Trophoblast cell (in vitro differentiated cells and primary cell): ENCODE results near the gene SPRYD7.
"Not testable (repeated sequence)": the region's sequence is repeated elsewhere in the genome, so short reads cannot be mapped to it uniquely, and the experiment has no call there.

Source experiments
- DNase-seq, 2 donors: peaks; one replicate each; pipeline ENCODE4 v3.0.0-alpha.2; 2016
- H2AFZ ChIP-seq: 2 replicates; pipeline ENCODE4 v1.6.1; 2013; ENCODE audit warnings: low read length, moderate library complexity, mild to moderate bottlenecking; ENCODE audit not compliant: insufficient read depth, poor library complexity
- H2AK5ac ChIP-seq: 2 replicates; pipeline ENCODE4 v1.6.1; 2013; ENCODE audit warnings: mild to moderate bottlenecking, low read length
- H2BK120ac ChIP-seq: 2 replicates; pipeline ENCODE4 v1.6.1; 2013; ENCODE audit warnings: low read length, mild to moderate bottlenecking, moderate library complexity; ENCODE audit not compliant: insufficient read depth, poor library complexity
- H2BK12ac ChIP-seq: 2 replicates; pipeline ENCODE4 v1.6.1; 2013; ENCODE audit warnings: mild to moderate bottlenecking, low read length, moderate library complexity
- H2BK5ac ChIP-seq: 2 replicates; pipeline ENCODE4 v1.6.1; 2013; ENCODE audit warnings: low read length, low read depth, moderate library complexity, mild to moderate bottlenecking; ENCODE audit not compliant: poor library complexity
- H3K14ac ChIP-seq: 2 replicates; pipeline ENCODE4 v1.6.1; 2013; ENCODE audit warnings: mild to moderate bottlenecking, low read length
- H3K18ac ChIP-seq: 2 replicates; pipeline ENCODE4 v1.6.1; 2013; ENCODE audit warnings: mild to moderate bottlenecking, low read length
- H3K23ac ChIP-seq: 2 replicates; pipeline ENCODE4 v1.6.1; 2013; ENCODE audit warnings: low read length
- H3K27ac ChIP-seq: 2 replicates; pipeline ENCODE4 v1.5.1; 2013; ENCODE audit warnings: low read depth, mild to moderate bottlenecking, inconsistent platforms, low read length, moderate library complexity
- H3K27me3 ChIP-seq: 2 replicates; pipeline ENCODE4 v1.6.1; 2013; ENCODE audit warnings: inconsistent platforms, mild to moderate bottlenecking, low read length, moderate library complexity; ENCODE audit not compliant: insufficient read depth
- H3K36me3 ChIP-seq, 2 experiments: 1 replicate in 1 of 2; 2 replicates in 1 of 2; pipeline ENCODE4 v1.6.1; 2013; ENCODE audit warnings: low read length in 2 of 2, mild to moderate bottlenecking in 2 of 2, moderate library complexity in 1 of 2; ENCODE audit not compliant: insufficient read depth in 2 of 2, control insufficient read depth in 1 of 2
- H3K4ac ChIP-seq: 2 replicates; pipeline ENCODE4 v1.6.1; 2013; ENCODE audit warnings: low read depth, mild to moderate bottlenecking, low read length, moderate library complexity
- H3K4me1 ChIP-seq, 2 experiments: 1 replicate in 1 of 2; 2 replicates in 1 of 2; pipeline ENCODE4 v1.6.1; 2013; ENCODE audit warnings: low read length in 2 of 2, mild to moderate bottlenecking in 2 of 2, moderate library complexity in 1 of 2; ENCODE audit not compliant: insufficient read depth in 2 of 2, control insufficient read depth in 1 of 2
- H3K4me2 ChIP-seq: 2 replicates; pipeline ENCODE4 v1.6.1; 2013; ENCODE audit warnings: inconsistent platforms, mild to moderate bottlenecking, low read length, moderate library complexity
- H3K4me3 ChIP-seq: 2 replicates; pipeline ENCODE4 v1.5.1; 2013; ENCODE audit warnings: mild to moderate bottlenecking, low read depth, low read length, inconsistent platforms
- H3K79me1 ChIP-seq: one replicate; pipeline ENCODE4 v1.6.1; 2013; ENCODE audit warnings: low read length
- H3K79me2 ChIP-seq: 2 replicates; pipeline ENCODE4 v1.6.1; 2013; ENCODE audit warnings: low read length, mild to moderate bottlenecking; ENCODE audit not compliant: control insufficient read depth, insufficient read depth, poor library complexity
- H3K9ac ChIP-seq: 2 replicates; pipeline ENCODE4 v1.6.1; 2013; ENCODE audit warnings: mild to moderate bottlenecking, low read length
- H3K9me3 ChIP-seq: 2 replicates; pipeline ENCODE4 v1.6.1; 2013; ENCODE audit warnings: low read depth, mild to moderate bottlenecking, control low read depth, inconsistent platforms, low read length; ENCODE audit not compliant: insufficient read depth
- H4K12ac ChIP-seq: 2 replicates; pipeline ENCODE4 v1.6.1; 2013; ENCODE audit warnings: low read depth, mild to moderate bottlenecking, low read length, moderate library complexity
- H4K8ac ChIP-seq: 2 replicates; pipeline ENCODE4 v1.6.1; 2013; ENCODE audit warnings: low read depth, mild to moderate bottlenecking, low read length, moderate library complexity
- H4K91ac ChIP-seq: one replicate; pipeline ENCODE4 v1.6.1; 2013; ENCODE audit warnings: low read depth, mild to moderate bottlenecking, low read length, moderate library complexity
- WGBS: extraction: QIAGEN DNeasy Blood & Tissue Kit; methylation state at CpG from one replicate; pipeline ENCODE4 v1.1.7; 2013; ENCODE audit warnings: missing lambda C conversion rate; ENCODE audit not compliant: insufficient read length, insufficient coverage; ENCODE audit errors: extremely low coverage; 5-methylcytosine and 5-hydroxymethylcytosine counted together

SPRYD7 gene

GRCh38 chr13:49922301-49922700 lies 13.8 kb downstream of the SPRYD7 start:
- Histone ChIP-seq H3K9ac (no peak overlapping the region), H2BK120ac (no peak overlapping the region), H3K27ac (no peak overlapping the region), H3K23ac (no peak overlapping the region), H3K4me3 (no peak overlapping the region), H2BK5ac (no peak overlapping the region), H2BK12ac (no peak overlapping the region), H3K79me2 (no peaks in the 10 kb centered on the region), H2AFZ (no peak overlapping the region), H3K18ac (no peak overlapping the region), H3K14ac (no peak overlapping the region), H2AK5ac (no peak overlapping the region), H3K36me3 (peaks cover 16 to 22% of the 10 kb centered on the region in 2 experiments), H3K4ac (no peak overlapping the region), H3K4me2 (no peak overlapping the region), H3K4me1 (no peaks in the 10 kb centered on the region), H4K91ac (no peak overlapping the region), H3K79me1 (no peaks in the 10 kb centered on the region), H3K9me3 (no peaks in the 10 kb centered on the region), H4K12ac (no peak overlapping the region), H3K27me3 (no peaks in the 10 kb centered on the region), H4K8ac (no peak overlapping the region)
- no peak for DNase-seq

GRCh38 chr13:49920969-49921368 lies 15.2 kb downstream of the SPRYD7 start:
- no CpG with 5 or more reads among the region's 4 CpGs for WGBS

GRCh38 chr13:49918106-49918505 lies 18.0 kb downstream of the SPRYD7 start:
- H3K23ac ChIP-seq, H2BK120ac ChIP-seq, H3K4me2 ChIP-seq, H4K12ac ChIP-seq, H4K91ac ChIP-seq, H3K27ac ChIP-seq, H3K27me3 ChIP-seq, DNase-seq, H2BK5ac ChIP-seq, H2AK5ac ChIP-seq, H3K79me1 ChIP-seq, H3K9ac ChIP-seq, H4K8ac ChIP-seq, H3K4ac ChIP-seq, H3K79me2 ChIP-seq, H3K4me3 ChIP-seq, H3K18ac ChIP-seq, H3K9me3 ChIP-seq, H3K4me1 ChIP-seq, H2BK12ac ChIP-seq, H2AFZ ChIP-seq, H3K14ac ChIP-seq: not testable (repeated sequence)
- peaks cover 7 to 15% of the 10 kb centered on the region in 2 experiments for H3K36me3 ChIP-seq
- no CpG with 5 or more reads among the region's 8 CpGs for WGBS

More at GRCh38 chr13:49920969-49921368, 15.2 kb downstream of the SPRYD7 start:
- not testable (repeated sequence) for H3K18ac ChIP-seq, H3K23ac ChIP-seq, H3K79me2 ChIP-seq, H2AFZ ChIP-seq, H4K91ac ChIP-seq, H3K79me1 ChIP-seq, H3K4me3 ChIP-seq, H3K14ac ChIP-seq, H3K9ac ChIP-seq, H4K8ac ChIP-seq, H2BK5ac ChIP-seq, H2AK5ac ChIP-seq, DNase-seq, H3K4ac ChIP-seq, H2BK12ac ChIP-seq, H3K4me2 ChIP-seq, H3K9me3 ChIP-seq, H3K27ac ChIP-seq, H3K4me1 ChIP-seq, H2BK120ac ChIP-seq, H3K27me3 ChIP-seq, H4K12ac ChIP-seq
- H3K36me3 ChIP-seq, result peaks cover 20 to 21% of the 10 kb centered on the region in 2 experiments

GRCh38 chr13:49914947-49915346 lies 21.2 kb downstream of the SPRYD7 start:
- Histone ChIP-seq H3K4me3 (no peak overlapping the region), H3K79me2 (no peaks in the 10 kb centered on the region), H2AFZ (no peak overlapping the region), H3K9me3 (no peaks in the 10 kb centered on the region), H3K27ac (no peak overlapping the region), H4K91ac (no peak overlapping the region), H2BK5ac (no peak overlapping the region), H2BK12ac (no peak overlapping the region), H3K36me3 (peaks cover 9 to 12% of the 10 kb centered on the region in 2 experiments), H3K18ac (no peak overlapping the region), H3K4me1 (no peaks in the 10 kb centered on the region), H3K27me3 (no peaks in the 10 kb centered on the region), H3K9ac (no peak overlapping the region), H3K4ac (no peak overlapping the region), H3K23ac (no peak overlapping the region), H3K79me1 (no peaks in the 10 kb centered on the region), H2AK5ac (no peak overlapping the region), H3K14ac (no peak overlapping the region), H4K12ac (no peak overlapping the region), H2BK120ac (no peak overlapping the region), H3K4me2 (no peak overlapping the region), H4K8ac (no peak overlapping the region)
- no CpG with 5 or more reads among the region's 1 CpG for WGBS
- no peak for DNase-seq
